Lung microvascular endothelial cell (primary cell): ENCODE measurements around the gene ARHGAP32. TPM values are rescaled to one million over a fixed set of nuclear protein-coding genes. Genes with fewer than 3 reads are reported as not detected.

Experiments used
- DNase-seq, 2 donors: peaks; one replicate each; pipeline versions ENCODE4 v3.0.0 to v3.0.0-alpha.2; 2010; ENCODE audit warnings: low read depth in 2 of 2
- total RNA-seq: library from RNA; depleted of rRNA; stranded (reverse); fragments of >200 nt; gene quantifications from 2 replicates; pipeline ENCODE4 v1.2.1, GENCODE V29; 2014

ARHGAP32 gene
- total RNA-seq, 1 donor from 2014 or later, result 6.7 TPM

GRCh38 chr11:128962896-128963295 lies 229.2 kb downstream of the ARHGAP32 start:
- DNase-seq, result no peak

- no peak for DNase-seq
These were observed 230.5 kb downstream of the ARHGAP32 start for GRCh38 chr11:128961645-128962044.

GRCh38 chr11:128957202-128957482 lies 235.0 kb downstream of the ARHGAP32 start:
- DNase-seq, result no peak

DNA sequence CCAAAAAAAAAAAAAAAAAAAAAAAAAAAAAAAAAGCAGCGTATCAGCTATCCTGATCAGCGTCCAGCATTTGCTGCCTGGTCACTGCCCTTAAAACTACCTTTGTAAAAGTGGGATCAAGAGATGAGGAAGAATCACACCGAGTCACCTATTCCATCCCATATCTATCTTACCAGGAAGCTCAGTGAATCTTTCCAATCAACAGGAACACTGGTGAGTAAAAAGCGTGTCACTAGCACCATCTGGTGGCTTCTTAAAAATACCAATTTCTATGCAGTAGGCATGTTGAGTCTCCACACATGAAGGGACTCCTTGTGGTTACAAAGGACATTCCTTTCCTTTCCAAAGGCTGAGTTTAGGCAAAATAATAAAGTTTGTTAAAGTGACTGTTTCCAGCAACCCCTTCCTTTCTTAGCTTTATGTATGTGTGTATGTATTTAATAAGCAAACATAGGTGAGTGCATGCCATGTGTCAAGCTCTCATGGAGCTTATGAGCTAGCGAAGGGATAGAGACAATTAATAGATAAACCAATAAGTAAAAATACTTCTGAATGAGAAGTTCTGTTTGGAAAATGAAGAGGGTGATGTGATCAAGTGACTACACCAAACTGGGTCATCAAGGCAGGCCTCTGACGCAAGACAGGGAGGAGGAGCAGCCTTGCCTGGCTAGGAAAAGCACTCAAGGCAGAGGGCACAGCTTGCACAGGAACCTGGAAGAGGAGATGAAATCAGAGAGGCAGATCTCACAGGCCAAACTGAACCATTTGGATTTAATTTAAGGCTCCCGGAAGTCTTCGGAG lies 235.5 kb downstream of the ARHGAP32 start:
- peak; percentile 76 to 80 for DNase-seq

- DNase-seq, result no peak
These were observed 236.5 kb downstream of the ARHGAP32 start for GRCh38 chr11:128955636-128956035.

GRCh38 chr11:128953151-128953550 lies 239.0 kb downstream of the ARHGAP32 start:
- DNase-seq, result no peak

GRCh38 chr11:128949791-128950454 lies 242.2 kb downstream of the ARHGAP32 start:
- DNase-seq, result no peak

DNA sequence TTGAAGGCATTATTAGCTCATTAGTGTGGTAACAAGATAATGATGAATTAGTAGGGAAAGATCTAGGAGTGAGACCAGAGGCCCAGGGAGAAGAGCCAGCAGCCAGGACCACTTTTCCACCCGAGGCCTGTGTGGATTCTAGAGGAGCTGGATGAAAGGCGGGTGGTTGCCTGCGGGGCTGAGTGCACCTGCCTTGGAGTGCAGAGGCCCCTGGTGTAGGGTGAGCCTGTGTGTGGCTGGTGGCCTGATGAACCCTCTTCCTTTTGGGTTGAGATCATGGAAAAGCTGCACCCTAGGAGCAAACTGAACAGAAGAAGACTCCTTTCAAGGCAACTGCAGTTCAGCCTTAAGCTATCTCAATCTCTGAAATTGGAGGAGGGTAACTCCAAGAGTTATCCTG lies 243.5 kb downstream of the ARHGAP32 start:
- DNase-seq, result peak in 1 of 2 donors; percentile 34

GRCh38 chr11:128947773-128948172 lies 244.4 kb downstream of the ARHGAP32 start:
- no peak for DNase-seq

- DNase-seq, result no peak
These were observed 245.5 kb downstream of the ARHGAP32 start for GRCh38 chr11:128946648-128947047.

DNA sequence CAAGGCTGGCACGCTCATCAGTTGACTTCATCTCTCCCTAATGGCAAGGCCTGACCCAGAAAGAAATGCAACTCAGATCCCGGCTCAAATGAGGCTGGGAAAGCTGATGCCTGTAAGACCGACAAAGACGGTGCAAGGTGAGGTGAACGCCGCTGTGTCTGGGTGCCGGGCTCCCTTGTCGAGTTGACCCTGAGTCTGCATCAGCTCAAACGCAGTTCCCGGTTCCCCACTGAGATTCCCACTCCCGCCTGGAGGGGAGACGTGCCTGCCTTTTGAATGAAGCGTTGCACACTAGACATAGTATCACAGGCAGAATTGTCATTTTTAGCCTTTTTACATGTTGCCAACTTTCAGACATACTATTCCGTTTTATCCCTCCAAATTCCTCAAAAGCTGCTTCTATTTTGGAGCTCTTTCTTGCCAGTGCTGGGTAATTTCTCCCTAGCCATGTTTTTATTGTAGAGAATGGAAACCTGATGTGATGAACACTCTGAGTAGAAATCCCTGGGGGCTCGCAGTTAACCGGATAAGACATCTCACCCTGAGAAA lies 248.6 kb downstream of the ARHGAP32 start:
- no peak for DNase-seq

- DNase-seq, result no peak
These were observed 249.2 kb downstream of the ARHGAP32 start, which contains the start of gene TP53AIP1 for GRCh38 chr11:128942817-128943427. TSS of gene TP53AIP1 (minus strand) at chr11:128942871. CDS start at chr11:128937818, 5,053 bp downstream.

DNA sequence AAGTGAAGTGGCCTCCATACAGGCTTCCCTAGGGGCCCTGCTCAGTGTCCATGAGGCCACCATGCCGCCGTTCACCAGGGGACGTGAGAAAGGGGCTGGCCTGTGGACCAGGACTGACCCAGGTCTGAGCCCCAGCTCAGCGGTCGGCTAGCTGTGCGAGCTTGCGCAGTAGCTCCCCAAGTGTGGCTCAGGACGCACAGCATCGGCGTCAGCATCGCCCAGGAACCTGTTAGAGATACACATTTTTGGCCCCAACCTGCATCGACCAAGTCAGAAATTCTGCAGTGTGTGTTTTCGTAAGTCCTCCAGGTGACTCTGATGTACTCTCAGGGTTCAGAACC lies 249.9 kb downstream of the ARHGAP32 start:
- no peak for DNase-seq

DNA sequence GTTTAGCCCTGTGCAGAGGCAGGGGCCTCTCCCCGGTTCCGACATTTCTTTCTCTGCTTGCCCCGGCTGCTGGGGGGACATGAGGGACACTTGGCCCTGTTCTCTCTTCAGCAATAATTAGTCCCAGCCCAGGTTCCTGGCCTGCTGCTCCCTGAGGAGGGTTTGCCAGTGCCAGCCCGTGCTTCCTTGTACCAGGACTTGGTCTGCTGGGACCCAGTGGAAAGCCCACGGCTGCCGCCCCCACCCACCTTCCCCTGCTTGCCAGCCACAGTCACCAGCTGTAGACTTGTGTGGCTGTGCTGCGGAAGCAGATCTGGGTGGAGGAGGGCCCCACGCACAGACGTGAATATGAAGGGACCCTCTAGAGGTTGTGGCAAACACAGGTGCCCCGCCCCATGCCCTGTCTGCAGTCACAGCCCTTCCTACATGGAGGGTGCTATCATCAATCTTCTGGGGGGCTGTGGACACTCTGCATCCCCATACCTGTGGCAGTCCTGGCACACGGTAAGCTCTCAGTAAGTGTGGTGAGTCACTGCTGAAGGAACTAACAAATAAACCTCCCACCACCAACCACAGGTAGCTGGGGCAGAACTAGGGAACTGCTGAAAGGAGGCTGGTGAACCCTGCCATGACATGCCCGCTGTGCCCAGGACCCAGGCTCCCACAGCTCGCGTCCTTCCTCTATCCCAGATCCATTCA lies 250.4 kb downstream of the ARHGAP32 start:
- no peak for DNase-seq

DNA sequence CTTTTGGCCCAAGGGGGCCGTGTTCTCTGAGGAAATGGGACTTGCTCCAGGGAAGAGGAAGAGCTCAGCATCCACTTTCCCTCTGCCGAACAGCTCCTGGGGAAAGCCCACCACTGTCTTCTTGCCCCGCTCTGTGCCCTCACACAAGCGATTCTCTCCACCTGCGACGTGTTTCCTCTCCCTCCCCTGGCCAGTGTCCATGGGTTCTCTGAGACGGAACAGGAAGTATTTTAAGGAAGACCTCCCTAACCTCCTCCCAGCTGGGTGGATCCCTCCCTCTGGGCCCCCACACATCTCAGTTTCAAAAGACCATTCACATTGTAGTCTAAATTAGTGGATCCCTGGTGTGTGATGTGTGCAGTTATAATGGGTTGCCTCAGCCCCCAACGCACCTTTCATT lies 251.0 kb downstream of the ARHGAP32 start:
- no peak for DNase-seq

GRCh38 chr11:128940603-128941002 lies 251.5 kb downstream of the ARHGAP32 start:
- DNase-seq, result no peak

DNA sequence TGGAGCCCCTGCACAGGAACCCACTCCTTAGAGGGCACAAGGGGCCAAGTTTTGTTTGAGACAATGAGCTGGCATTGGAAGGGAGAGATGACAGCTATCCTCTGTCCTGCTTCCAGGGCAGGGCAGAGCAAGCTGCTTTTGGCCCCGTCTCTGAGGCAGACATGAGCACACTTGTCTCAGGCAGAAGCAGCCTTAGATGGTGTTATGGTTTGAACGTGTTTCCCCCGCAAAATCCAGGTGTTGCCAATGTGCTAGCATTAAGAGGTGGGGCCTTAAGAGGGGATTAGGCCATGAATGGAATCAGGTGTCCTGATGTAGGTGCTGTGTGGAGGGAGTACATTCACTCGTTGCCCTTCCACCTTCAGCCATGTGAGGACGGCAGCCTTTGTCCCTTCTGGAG lies 252.0 kb downstream of the ARHGAP32 start:
- DNase-seq, result no peak

DNA sequence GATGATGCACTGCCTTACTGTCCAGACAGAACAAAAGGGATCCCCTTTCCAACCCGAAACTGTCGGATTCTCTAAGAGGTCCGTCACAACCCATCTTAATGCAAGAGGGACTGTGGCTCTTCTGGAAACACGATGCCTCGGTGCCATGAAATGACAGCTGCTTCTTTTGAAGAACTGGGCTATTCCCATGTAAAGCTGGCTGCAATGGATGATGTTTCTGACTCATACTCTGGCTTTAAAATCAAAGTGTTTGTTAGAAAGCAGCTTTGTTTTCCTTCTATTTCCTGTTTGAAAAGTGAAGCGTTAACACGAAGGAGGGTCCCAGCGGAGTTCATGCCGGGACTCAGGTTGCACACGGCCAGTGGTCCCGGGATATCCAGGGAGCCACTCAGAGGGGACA lies 252.5 kb downstream of the ARHGAP32 start:
- DNase-seq, result no peak

DNA sequence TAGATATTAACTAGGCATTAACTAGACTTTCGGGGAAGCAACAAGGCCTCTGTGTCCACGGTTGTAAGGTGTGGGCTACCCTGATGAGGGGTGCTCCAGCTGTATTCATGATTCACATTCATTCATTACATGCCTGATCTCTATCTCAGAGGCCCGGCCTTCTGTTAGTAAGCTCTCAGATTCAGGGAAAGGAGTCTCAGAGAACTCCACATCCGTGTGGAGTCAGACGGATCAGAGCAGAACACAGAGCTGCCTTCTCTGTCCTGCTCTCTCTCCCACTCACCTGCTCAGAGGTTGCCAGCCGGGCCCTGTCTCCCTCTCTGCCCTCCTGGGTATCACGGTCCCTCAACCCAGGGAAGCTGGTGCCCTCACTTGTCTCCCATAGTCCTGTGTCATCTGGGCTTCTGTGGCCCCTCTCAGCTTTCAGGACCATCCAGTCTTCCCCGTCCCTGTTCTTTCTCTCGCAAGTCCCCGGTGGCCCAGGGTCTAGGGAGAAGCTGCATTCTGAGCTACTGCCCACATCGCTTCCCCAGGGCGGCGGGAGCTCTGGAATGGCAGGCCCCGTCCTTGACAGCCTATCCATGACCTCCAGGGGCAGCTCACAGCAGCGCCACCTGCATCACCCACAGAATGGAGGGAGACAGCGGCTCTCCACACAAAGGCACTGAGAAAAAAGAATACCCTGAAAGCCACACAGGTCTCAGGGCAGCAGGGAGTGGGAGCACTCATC lies 253.8 kb downstream of the ARHGAP32 start:
- DNase-seq, result no peak

DNA sequence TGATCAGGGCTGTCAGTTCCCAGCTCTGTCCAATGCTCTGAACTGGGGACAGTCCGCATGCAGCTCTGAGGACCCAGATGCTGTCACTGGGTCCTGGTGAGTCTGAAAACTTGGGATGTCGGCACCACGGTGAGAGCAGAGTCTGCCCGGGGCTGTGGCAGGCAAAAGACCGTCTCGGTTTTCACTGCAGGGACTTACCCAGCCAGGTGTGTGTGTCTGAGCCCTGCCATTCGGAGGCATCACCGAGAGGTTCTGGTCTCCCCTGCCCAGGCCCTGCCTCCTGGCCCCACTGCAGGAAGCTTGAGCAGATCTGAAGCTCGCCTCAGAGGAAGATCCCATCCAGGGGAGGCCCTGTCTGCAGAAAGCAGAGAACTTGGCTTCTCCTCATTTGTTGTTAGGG lies 254.6 kb downstream of the ARHGAP32 start:
- no peak for DNase-seq

GRCh38 chr11:128936606-128937251 lies 255.4 kb downstream of the ARHGAP32 start:
- DNase-seq, result peak in 1 of 2 donors; percentile 65
